ENCODE results near the gene MID1.

MID1 gene

GRCh38 chrX:10620121-10620699, at the start of gene MID1:
MID1 (minus strand) TSS chrX:10620585; CDS start chrX:10567547, 53,038 bp downstream.
- FAIRE-seq = no peak

GRCh38 chrX:10667143-10667542, 46.8 kb upstream of the MID1 start:
- FAIRE-seq = no peak

GRCh38 chrX:10666102-10666501, 45.7 kb upstream of the MID1 start:
- no peak for FAIRE-seq

- no peak for FAIRE-seq
Observed at GRCh38 chrX:10665681-10666080, 45.3 kb upstream of the MID1 start.

- FAIRE-seq = no peak
Observed at GRCh38 chrX:10660171-10660570, 39.8 kb upstream of the MID1 start.

GRCh38 chrX:10656214-10656613, 35.8 kb upstream of the MID1 start:
- FAIRE-seq = no peak

GRCh38 chrX:10654960-10655359, 34.6 kb upstream of the MID1 start:
- no peak for FAIRE-seq

- no peak for FAIRE-seq
Observed at GRCh38 chrX:10653302-10653701, 32.9 kb upstream of the MID1 start.

- no peak for FAIRE-seq
Observed at GRCh38 chrX:10649265-10649664, 28.9 kb upstream of the MID1 start.

- FAIRE-seq = no peak
Observed at GRCh38 chrX:10648614-10649013, 28.2 kb upstream of the MID1 start.

GRCh38 chrX:10636851-10637250, 16.5 kb upstream of the MID1 start:
- FAIRE-seq = no peak

GRCh38 chrX:10636337-10636736, 16.0 kb upstream of the MID1 start:
- no peak for FAIRE-seq

GRCh38 chrX:10634392-10635161, 14.2 kb upstream of the MID1 start:
- FAIRE-seq = no peak

GRCh38 chrX:10633722-10634121, 13.3 kb upstream of the MID1 start:
- no peak for FAIRE-seq

- FAIRE-seq = no peak
Observed at GRCh38 chrX:10631416-10632145, 11.2 kb upstream of the MID1 start.

GRCh38 chrX:10630320-10630719, 9.9 kb upstream of the MID1 start:
- no peak for FAIRE-seq

- FAIRE-seq = no peak
Observed at GRCh38 chrX:10629905-10630304, 9.5 kb upstream of the MID1 start.

- FAIRE-seq = no peak
Observed at GRCh38 chrX:10628906-10629305, 8.5 kb upstream of the MID1 start.

GRCh38 chrX:10622197-10622596, 1.8 kb upstream of the MID1 start:
- no peak for FAIRE-seq

GRCh38 chrX:10619425-10620046, 849 bp downstream of the MID1 start:
- FAIRE-seq = no peak

GRCh38 chrX:10618961-10619360, 1.4 kb downstream of the MID1 start:
- FAIRE-seq = no peak

- no peak for FAIRE-seq
Observed at GRCh38 chrX:10617999-10618351, 2.4 kb downstream of the MID1 start.

GRCh38 chrX:10617186-10617998, 3.0 kb downstream of the MID1 start:
- no peak for FAIRE-seq
